ENCODE measurements around the gene SCN1B.
"Not testable (repeated sequence)": the region's sequence is repeated elsewhere in the genome, so short reads cannot be mapped to it uniquely, and the experiment has no call there.

SCN1B gene

DNA sequence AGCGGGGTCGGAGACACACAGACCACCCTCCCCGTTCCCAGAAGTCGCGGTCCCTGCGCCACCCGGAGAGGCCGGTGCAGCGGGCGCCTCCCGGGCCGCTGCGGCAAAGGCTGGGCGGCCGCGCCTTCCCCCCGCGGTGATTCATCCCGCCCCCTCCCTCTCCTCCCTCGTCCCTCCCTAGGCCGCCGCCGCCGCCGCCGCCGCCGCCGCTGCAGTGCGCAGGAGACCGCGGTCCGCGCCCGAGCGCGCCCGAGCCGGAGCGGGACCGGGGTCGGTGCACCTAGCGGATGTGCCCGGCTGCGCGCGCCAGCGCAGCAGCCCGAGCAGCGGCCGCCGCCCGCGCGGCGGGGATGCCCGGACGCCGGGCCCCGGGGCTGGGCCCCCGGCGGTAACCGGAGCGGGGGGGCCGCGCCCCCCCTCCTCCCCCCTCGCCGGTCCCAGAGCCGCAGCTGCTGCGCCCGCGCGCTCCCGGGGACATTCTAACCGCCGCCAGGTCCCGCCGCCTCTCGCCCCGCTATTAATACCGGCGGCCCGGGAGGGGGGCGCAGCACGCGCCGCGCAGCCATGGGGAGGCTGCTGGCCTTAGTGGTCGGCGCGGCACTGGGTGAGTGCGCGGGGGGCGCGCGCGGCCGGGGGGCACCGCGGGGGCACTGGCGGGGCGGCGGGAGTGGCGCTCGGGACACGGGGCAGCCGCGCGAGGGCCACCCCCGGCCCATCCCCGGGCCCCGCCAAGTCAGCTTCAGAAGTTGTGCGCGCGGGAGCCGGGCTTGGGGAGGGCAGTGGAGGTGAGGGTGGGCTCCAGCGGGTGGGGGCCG is at the start of gene SCN1B:
Gene SCN1B (plus strand): TSS at position 214 of the 815 bp plus-strand sequence. CDS start 351 bp downstream, at position 565.
- DNase-seq, result peak; percentile 81

DNA sequence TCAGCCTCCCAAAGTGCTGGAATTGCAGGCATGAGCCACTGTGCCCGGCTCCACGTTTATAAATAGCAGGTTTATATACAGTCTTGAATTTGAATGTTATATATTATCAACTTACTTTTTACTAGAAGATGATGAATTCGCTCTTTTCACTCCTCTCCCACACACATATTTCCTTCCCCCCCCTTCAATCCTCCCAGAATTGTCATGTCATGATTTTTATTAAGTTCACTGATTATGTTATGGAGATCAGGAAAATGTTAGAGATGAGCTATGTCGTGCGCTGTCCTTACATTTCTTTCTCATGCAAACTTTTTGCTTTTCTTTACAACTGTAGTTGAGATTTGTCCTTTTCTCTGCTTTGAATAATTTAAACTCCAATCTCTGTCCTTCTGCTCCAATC is 48.0 kb upstream of the SCN1B start:
- no peak for DNase-seq

DNA sequence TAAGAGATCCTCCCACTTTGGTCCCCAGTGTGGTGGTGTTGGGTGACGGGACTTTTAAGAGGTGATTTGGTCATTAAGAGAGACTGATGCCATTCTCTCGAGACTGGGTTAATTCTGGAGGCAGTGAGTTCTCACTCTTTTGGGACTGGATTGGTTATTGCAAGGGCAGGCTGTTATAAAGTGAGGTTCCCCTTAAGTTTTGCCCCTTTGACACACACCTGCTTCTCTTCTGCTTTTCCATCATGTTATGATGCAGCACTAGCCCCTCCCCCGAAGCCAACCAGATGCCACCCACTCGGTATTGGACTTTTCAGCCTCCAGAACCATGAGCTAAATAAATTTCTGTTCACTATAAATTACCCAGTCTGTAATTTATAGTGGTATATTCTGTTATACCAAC is 46.5 kb upstream of the SCN1B start:
- DNase-seq, result no peak

DNA sequence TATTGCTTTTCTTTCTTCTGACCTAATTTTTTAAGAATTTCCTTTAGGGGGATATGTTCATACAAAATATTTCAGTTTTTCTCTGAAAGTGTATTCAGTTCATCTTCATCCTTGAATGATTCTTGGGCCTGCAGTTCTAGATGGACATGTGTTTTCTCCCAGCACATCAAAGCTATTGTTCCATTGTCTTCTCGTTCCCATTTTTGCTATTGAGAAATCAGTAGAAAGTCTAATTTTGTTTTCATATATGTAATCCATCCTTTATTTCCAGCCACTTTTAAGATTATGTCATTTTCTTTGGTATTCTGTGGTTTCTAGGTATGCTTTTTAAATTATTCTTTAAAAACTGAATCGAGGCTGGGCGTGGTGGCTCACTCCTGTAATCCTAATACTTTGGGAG is 46.0 kb upstream of the SCN1B start:
- DNase-seq, result no peak

DNA sequence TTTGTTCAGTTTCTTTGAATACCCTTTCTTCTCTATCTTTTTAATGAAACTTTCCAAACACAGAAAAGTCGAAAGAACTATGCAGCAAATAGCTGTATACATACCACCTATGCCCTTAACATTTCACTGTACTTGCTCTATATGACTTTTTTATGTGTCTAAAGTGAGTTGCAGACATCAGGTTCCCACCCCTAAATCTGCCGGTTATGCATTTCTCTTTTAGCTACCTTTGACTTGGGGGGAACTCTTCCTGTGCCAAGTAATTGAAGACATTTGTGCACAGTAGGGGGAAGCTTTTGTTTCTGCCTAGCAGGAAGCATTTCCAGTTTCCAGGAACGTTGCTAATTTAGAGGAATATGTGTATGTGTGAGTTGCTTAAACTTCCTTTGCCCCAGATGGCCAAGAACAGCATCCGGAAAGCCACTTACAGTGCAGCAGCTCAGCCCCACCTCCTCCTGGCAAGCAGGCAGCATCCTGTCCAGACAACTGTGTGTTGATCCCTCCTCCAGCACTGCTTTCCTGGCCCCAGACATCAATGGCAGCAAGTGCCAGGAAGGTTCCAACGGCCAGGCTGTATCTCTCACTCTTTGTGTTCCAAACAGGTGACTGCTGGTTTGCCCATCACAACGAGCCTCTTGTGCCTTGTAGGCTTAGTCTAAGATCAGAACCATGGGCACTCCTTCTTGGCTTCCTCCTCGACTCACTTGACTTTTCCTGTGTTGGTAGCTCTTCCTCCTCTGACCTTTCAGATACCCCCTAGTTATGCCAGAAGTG is 44.8 kb upstream of the SCN1B start:
- peak; percentile 48 for DNase-seq

DNA sequence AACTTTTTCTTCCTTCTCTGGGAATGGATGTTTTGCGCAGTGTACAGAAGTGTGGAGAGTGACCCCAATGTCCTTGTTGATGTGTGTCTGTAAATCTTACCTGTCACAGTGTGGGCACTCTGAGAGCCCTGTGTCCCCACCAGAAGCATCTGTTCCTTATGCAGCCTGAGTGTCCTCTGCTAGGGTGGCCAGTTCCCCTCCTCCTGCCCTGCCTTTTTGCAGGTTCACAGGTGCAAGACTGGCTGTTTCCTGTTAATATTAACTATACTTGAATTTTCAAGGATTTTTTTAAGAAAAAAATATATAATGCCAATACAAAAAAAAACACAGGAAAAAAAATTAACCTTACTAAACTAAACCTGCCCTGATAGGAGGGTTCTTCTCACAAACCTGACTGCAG is 42.2 kb upstream of the SCN1B start:
- DNase-seq, result no peak

DNA sequence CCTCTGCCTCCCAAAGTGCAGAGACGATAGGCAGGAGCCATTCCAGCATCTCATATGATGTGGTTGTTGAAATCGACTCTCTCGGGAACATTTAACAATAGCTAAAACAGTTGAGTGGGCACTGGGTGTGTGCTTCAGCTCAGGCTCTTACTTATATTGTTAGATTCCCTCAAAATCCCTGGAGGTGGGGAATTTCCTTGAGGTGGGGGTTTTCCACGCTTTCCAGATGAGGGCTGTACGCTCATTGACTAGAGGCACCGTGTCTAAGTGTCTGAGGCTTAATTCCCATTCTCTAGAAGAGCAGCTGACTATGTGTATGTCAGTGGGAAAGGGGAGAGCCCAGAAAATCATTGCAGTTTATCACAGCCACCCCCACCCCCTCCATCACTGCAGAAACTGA is 41.0 kb upstream of the SCN1B start:
- no peak for DNase-seq

DNA sequence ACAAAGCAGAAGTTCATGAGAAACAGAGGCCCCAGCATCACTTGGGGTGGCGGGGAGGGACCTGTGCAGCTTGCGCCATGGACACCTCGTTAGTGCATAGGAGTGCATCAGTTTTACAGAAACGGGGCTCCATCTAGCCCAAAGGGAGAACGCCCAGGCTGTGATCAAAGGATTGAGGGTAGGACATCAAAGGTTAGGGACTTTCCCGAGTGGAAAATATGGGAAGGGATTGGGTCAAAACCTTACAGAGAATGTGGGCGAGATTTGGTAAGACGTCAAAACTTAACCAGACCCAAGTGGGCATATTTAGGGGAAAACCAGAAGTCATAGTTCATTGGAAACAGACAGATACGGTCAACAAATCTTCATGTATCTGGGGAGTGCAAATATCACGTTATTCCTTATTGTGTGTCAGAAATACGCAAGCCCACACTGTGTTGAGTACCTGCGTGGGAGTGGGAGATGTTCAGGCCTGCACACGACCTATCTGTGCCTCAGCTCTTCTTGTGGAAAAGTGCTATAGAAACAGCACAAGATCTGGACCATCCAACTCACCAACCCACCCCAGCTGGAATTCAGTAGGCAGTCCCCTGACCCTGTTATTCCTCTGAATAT is 39.6 kb upstream of the SCN1B start:
- DNase-seq, result peak; percentile 78

DNA sequence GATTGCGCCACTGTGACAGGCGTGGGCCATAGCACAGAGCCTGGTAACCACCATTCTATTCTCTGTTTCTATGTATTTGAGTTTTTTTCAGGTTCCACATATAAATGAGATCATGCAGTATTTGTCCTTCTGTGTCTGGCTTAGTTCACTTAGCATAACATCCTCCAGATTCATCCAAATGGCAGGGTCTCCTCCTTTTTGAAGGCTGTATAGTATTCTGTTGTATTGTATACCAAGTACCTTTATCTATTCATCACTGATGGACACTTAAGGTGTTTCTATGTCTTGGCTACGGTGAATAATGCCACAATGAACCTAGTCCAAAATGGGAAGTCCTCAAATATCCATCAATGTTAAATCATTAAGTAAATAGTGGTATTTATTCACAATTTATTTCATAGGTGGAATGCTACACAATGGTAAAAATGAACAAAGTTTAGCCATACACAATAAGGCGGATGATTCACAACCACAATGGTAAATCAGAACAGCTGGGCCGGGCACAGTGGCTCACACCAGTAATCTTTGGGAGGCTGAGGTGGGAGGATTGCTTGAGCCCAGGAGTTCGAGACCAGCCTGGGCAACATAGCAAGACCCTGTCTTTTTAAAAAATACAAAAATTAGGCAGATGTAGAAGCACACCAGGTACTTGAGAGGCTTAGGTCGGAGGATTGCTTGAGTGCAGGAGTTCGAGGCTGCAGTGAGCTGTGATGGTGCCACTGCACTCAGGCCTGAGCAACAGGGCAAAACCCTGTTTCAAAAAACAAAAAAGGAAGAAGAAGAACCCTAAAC is 38.5 kb upstream of the SCN1B start:
- DNase-seq, result no peak

DNA sequence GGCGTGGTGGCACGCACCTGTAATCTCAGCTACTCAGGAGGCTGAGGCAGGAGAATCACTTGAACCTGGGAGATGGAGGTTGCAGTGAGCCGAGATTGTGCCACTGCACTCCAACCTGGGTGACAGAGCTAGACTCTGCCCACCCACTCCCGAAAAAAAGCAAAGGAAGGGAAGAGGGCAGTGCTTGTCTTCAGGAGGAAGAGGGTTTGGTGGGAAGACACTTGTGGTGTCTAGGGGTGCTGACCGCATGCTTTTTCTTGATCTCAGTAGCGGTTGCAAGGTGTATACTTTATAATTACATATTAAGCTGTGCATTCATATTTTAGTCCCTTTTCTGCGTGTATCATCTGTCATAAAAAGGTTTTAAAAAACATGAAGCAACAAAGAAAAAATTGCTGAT is 37.7 kb upstream of the SCN1B start:
- not testable (repeated sequence) for DNase-seq

DNA sequence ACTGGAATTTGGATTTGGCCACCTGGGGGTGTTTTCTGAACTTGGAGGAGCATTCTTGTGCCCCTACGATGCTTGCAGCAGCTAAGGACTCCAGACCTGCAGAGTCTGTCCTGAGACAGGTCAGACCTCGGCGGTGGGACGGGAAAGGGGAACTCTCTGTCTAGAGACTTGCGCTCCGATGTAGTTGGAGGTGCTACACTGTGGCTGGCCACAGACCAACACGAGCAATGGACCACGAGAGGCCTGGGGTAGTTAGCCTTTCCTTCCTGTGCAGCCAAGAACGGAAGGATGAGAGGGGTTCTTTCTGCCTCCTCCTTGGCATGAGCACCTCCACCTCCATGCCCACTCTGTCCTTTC is 36.0 kb upstream of the SCN1B start:
- no peak for DNase-seq

DNA sequence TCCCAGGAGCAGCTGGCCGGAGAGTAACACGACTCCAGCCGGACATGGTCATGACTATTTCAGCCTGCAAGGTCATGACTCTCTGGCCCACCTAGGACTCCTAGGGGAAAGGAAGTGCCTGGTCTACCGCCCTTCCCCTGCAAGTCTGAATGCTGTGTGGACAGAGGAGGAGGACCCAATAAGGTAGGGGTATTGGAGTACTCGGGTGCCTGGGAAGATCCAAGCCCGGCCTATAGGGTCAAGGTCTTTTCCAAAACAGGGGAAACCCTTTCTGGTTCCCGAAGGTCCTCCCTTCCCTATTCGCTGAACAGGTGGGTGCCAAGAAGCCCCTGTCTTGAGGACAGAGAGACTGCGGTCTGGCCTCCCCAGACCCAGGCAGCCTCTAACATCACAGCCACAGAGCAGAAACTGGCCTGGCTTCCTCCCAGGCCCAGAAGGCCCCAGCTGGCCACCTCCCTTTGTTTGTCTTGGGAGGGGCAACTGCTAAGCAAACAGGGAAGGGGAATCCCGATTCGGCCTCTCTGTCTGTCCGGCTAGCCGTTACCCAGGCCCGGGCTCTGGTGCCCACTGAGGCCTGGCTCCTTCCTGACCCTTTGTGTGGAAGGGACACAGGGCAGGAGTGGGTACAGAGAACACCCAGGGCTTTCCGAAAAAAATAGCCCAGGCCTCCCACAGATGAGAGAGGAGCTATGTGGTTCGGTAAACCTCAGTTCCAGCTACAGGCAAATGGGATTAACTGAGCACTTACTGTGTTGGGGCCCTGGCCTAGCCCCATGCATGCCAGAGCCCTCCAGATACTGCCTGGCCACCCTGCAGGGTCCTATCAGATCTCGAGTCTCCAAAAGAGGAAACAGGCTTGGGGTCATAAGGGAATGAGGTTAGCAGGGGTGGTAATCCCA is 35.4 kb upstream of the SCN1B start:
- no peak for DNase-seq

DNA sequence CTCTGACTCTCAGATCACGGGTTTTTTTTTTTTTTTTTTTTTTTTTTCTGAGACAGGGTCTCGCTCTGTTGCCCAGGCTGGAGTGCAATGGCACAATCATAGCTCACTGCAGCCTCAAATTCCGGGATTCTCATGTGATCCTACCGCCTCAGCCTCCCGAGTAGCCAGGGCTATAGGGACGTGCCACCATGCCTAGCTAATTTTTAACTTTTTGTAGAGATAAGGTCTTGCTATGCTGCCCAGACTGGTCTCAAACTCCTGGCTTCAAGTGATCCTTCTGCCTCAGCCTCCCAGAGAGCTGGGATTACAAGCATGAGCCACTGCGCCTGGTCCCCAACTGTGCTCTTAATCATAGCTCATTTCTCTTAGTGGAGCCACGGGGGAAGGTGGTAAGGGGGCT is 34.7 kb upstream of the SCN1B start:
- DNase-seq, result no peak

DNA sequence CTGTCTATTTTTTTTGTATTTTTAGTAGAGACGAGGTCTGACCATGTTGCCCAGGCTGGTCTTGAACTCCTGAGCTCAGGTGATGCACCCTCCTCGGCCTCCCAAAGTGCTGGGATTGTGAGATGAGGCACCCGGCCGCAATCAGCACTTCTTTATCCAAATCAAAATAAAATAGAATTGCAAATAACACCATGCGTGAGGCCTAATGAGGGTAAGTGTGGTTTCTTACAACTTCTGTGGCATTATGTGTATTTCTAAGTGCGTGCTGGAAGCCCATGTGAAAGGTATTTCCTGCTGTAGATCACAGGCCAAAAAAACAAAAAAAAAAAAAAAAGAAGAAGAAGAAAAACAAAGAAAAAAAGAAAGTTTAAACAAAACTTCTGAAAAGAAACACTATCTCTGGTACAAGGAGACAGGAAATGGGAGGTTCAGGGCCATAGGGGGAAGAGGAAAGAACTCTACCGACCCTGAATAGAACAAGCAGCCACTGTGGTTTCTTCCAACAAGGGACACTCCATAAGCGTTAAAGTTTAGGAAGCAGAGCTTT is 33.1 kb upstream of the SCN1B start:
- DNase-seq, result no peak

DNA sequence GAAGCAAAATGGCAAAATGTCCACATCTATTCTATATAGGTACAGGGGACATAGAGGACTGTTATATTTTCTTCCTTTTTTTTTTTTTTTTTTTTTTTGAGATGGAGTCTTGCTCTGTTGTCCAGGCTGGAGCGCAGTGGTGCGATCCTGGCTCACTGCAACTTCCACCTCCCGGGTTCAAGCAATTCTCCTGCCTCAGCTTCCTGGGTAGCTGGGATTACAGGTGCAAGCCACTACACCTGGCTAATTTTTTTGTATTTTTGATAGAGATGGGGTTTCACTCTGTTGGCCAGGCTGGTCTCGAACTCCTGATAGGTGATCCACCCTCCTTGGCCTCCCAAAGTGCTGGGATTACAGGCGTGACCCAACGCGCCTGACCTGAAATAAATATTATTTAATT is 32.0 kb upstream of the SCN1B start:
- not testable (repeated sequence) for DNase-seq

DNA sequence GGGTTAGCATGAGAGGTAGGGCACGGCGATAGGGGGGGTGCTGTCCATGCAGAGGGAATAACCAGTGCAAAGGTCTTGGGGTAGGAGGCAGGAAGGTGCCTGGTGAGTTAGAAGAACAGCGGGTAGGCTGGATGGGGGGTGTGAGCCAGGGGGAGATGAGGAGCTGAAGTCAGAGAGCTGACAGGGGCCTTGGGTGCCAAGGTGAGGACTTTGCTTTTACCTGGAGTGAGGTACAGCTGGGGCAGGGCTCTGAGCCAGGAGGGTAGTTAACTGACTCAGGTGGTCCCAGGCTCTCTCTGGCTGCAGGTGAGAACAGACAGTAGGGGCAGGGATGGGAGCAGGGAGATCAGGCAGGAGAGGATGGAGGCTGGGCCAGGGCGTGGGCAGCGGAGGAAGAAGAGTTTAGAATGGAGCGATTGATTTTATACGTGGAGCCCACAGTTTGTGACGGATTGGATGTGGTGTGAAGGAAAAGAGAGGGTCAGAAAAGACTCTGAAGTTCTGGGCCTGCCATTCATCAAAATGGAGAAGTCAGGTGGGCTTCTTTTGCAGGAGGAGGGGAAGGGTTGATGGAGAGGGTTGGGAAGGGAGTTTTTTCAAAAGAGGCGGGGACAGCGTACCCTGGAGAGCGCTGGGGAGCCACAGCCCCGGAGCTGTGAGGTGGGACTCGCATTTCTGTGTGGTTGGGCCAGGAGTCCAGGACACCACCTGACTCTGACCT is 31.3 kb upstream of the SCN1B start:
- no peak for DNase-seq

DNA sequence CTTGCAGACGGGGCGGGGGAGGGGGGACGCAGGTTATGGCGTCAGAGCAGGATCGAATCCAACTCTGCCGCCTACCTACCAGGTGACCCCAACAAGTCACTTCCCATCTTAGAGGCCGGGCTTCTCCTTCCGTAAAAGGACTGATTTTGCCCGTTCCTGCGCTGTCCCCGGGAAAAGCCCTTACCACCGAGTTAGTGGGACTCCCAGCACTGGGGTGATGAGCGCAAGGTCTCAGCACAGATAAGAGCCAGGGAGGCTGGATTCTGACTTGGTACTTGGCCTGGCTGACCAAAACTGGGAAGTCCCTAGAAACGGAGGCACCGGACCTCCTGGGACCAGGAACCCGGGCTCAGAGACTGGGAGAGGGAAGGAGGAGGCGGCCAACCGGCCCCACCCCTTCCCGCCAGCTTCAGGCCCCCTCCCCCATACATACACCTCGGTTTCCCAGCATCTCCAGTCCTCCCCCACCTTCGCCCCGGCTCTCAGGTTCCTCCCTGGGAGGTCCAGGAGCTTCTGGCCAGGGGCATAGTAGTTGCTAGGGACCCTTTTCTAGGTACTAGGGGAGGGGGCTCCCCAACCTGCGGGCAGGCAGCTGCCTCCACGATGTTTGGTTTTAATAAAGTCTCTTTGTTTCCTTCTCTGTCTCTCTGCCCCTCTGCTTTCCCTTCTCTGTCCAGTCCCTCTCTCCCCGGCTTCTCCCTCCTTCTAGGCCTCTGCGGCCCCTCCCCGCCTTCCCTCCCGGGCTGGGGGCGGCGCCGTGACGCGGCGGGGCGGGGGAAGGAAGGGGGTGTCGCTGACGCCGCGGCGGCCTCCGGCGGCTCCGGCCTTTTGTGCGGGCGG is 30.6 kb upstream of the SCN1B start, which contains the start of gene GRAMD1A:
Gene GRAMD1A (plus strand): TSS at position 826 of the 840 bp plus-strand sequence. CDS start 156 bp downstream, outside the sequence.
- DNase-seq, result peak; percentile 87

DNA sequence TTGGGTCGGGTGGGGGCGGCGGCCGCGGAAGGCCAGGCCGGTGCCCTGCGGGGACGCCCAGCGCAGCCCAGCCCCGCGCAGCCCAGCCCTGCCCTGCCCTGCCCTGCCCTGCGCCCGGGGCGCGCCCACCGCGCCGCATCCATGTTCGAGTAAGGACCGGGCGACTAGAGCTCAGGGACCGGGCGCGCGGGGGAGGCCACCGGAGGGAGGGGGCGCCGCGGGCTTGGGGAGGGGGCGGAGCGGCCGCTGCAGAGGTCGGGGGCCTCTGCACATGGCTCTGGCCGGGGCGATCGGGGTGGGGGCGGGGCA is 30.0 kb upstream of the SCN1B start:
- no peak for DNase-seq

DNA sequence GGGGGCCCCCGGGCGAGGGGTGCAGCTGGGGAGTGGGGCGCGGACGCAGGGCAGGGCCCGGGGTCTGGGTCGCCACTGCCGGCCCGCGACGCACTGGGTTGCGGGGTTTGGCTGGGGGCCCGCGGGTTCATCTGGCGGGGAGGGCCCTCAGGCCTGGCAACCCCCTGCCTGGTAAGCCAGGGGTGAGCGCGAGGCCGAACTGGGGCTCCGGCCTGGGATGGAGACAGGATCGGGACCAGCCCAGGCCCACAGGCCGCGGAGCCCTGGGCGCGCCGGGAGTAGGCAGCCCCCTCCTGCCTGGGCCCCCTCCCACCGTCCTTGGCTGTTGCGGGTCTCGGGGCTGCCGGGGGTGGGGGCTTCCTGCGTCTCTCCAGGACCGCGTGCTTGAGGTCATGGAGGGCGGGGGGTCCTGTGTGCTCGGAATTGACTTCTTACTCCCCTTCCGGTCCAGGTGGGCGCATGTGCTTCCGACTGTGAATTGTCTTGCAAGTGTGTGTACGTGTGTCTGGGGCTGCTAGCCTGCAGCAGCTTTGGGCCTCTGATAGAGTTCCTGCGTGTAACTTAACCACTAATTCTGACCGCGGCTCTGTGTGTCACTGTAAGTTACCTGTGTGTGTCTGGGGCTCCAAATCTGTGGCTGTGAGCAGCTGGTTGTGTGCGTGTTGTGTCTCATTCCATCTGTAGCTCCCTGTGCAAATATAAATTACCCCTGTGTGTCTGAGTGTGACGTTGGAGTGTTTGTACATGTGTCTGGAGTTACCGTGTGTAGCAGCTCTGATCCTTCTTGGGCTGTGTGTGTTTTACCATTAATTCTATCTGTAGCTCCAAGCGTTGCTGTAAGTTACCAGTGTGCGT is 29.4 kb upstream of the SCN1B start:
- peak; percentile 72 for DNase-seq

Data from stimulated activated CD8-positive, alpha-beta memory T cell treated with anti-CD3 and anti-CD28 coated beads, Interleukin-4, amount 100 ng/mL, for 48 hours (primary cell).